Lung (tissue), 12 donors: ENCODE data around the gene AXIN1. TPM values are rescaled to one million over a fixed set of nuclear protein-coding genes. Genes with fewer than 3 reads are reported as not detected.
"Not testable (repeated sequence)": the region's sequence is repeated elsewhere in the genome, so short reads cannot be mapped to it uniquely, and the experiment has no call there.

ENCODE experiments used
- ATAC-seq: fragments of 200-7000 bp; cut with Tn5 transposase; one replicate; pipeline ENCODE4 v1.9.1; 2020; ENCODE audit warnings: moderate number of reproducible peaks; ENCODE audit not compliant: insufficient read depth, low FRiP score
- DNase-seq, 3 donors: peaks; one replicate each; pipeline ENCODE4 v3.0.0-alpha.2; 2013 to 2017
- H3K27ac ChIP-seq, 2 donors: one replicate each; pipeline ENCODE4 v1.5.1; 2013; ENCODE audit warnings: mild to moderate bottlenecking in 2 of 2, moderate library complexity in 2 of 2, control low read depth in 1 of 2, inconsistent platforms in 1 of 2, low read depth in 1 of 2, low read length in 1 of 2
- H3K27me3 ChIP-seq, 3 donors: one replicate each; pipeline ENCODE4 v1.5.1; 2013; ENCODE audit warnings: low read length in 2 of 3; ENCODE audit not compliant: control insufficient read depth in 3 of 3, insufficient read depth in 3 of 3
- H3K36me3 ChIP-seq, 4 donors: one replicate each; pipeline ENCODE4 v1.5.1; 2013; ENCODE audit warnings: low read length in 4 of 4, mild to moderate bottlenecking in 1 of 4, moderate library complexity in 1 of 4; ENCODE audit not compliant: control insufficient read depth in 4 of 4, insufficient read depth in 4 of 4
- H3K4me1 ChIP-seq, 5 donors: one replicate each; pipeline ENCODE4 v1.5.1; 2013; ENCODE audit warnings: low read length in 5 of 5, mild to moderate bottlenecking in 2 of 5, moderate library complexity in 1 of 5; ENCODE audit not compliant: control insufficient read depth in 5 of 5, insufficient read depth in 5 of 5
- H3K4me3 ChIP-seq: one replicate; pipeline ENCODE4 v1.5.1; 2013; ENCODE audit warnings: mild to moderate bottlenecking, control low read depth, moderate library complexity
- H3K9ac ChIP-seq, 2 donors: one replicate each; pipeline ENCODE4 v1.5.1; 2013; ENCODE audit warnings: low read length in 2 of 2, control low read depth in 1 of 2; ENCODE audit not compliant: insufficient read depth in 1 of 2
- H3K9me3 ChIP-seq, 4 donors: one replicate each; pipeline ENCODE4 v1.5.1; 2013; ENCODE audit warnings: low read length in 3 of 4, mild to moderate bottlenecking in 1 of 4, moderate library complexity in 1 of 4; ENCODE audit not compliant: control insufficient read depth in 4 of 4, insufficient read depth in 3 of 4
- CTCF ChIP-seq: IDR thresholded peaks from 2 replicates; pipeline ENCODE4 v1.5.1; 2012; ENCODE audit warnings: mild to moderate bottlenecking; ENCODE audit errors: control extremely low read depth, extremely low read depth
- WGBS, 2 donors: extraction: QIAGEN DNeasy Blood & Tissue Kit; methylation state at CpG; one replicate each; pipeline ENCODE4 v1.1.7; 2013; 5-methylcytosine and 5-hydroxymethylcytosine counted together
- polyA plus RNA-seq, 2 donors: library from polyadenylated mRNA; stranded (reverse); fragments of 200-250 nt; gene quantifications; one replicate each; pipeline ENCODE4 v1.2.1, GENCODE V29; 2013
- total RNA-seq, 2 donors: library from RNA; depleted of rRNA in 1 of 2; stranded (reverse); fragments of >200 nt in 1 of 2; gene quantifications; one replicate each; pipeline ENCODE4 v1.2.1, GENCODE V29; 2014 to 2021
- donor health status: control.
- donor health status: control.
- donor health status: Bipolar disorder and iron deficiency.
- donor health status: healthy.
- donor health status: DM: yes; HTN: yes; CAD: no.

AXIN1 gene
- total and polyA plus RNA-seq, 4 donors = 16.9 to 25.9 (median 19.4) TPM

- H3K9me3 ChIP-seq = no peaks in the 10 kb centered on the region
- no peak for ATAC-seq
- no peaks in the 10 kb centered on the region for H3K27me3 ChIP-seq
- TF ChIP-seq CTCF = no peak
- no peak overlapping the region for H3K27ac ChIP-seq
- no peaks in the 10 kb centered on the region for H3K4me1 ChIP-seq
- DNase-seq = no peak
- peaks cover 5 to 48% (median 15%) of the 10 kb centered on the region in 4 donors for H3K36me3 ChIP-seq
- WGBS, 2 donors = 89 to 92% methylated on average over 13 of the region's 13 CpGs
- no peak overlapping the region for H3K9ac ChIP-seq
- H3K4me3 ChIP-seq = no peak overlapping the region
Observed at GRCh38 chr16:259814-260253, 92.7 kb downstream of the AXIN1 start.

GRCh38 chr16:259226-259625 is 93.3 kb downstream of the AXIN1 start:
- Histone ChIP-seq H3K27me3 (no peaks in the 10 kb centered on the region), H3K4me3 (no peak overlapping the region), H3K27ac (no peak overlapping the region), H3K4me1 (no peaks in the 10 kb centered on the region), H3K9ac (no peak overlapping the region), H3K36me3 (peaks cover 5 to 42% (median 14%) of the 10 kb centered on the region in 4 donors), H3K9me3 (no peaks in the 10 kb centered on the region)
- ATAC-seq = no peak
- DNase-seq = no peak
- TF ChIP-seq CTCF = no peak
- 62 to 75% methylated on average over 10 of the region's 10 CpGs for WGBS, 2 donors

- H3K27ac ChIP-seq, H3K9me3 ChIP-seq, ATAC-seq, H3K4me3 ChIP-seq, DNase-seq, H3K9ac ChIP-seq, H3K27me3 ChIP-seq, H3K4me1 ChIP-seq: not testable (repeated sequence)
- peaks cover 0 to 37% (median 11%) of the 10 kb centered on the region in 4 donors for H3K36me3 ChIP-seq
- 87 to 93% methylated on average over 9 to 10 of the region's 13 CpGs for WGBS, 2 donors
Observed at GRCh38 chr16:258091-258490, 94.4 kb downstream of the AXIN1 start.

GRCh38 chr16:255183-255582 is 97.3 kb downstream of the AXIN1 start:
- H3K4me1 ChIP-seq = peaks cover 0 to 5% (median 0%) of the 10 kb centered on the region in 5 donors
- ATAC-seq (no peak), DNase-seq (no peak)
- H3K27me3 ChIP-seq = no peaks in the 10 kb centered on the region
- no peak for TF ChIP-seq CTCF
- H3K4me3 ChIP-seq = no peak overlapping the region
- H3K9me3 ChIP-seq = no peaks in the 10 kb centered on the region
- H3K9ac ChIP-seq = no peak overlapping the region
- 95 to 98% methylated on average over 6 of the region's 6 CpGs for WGBS, 2 donors
- peaks cover 0 to 17% (median 11%) of the 10 kb centered on the region in 4 donors for H3K36me3 ChIP-seq
- no peak overlapping the region for H3K27ac ChIP-seq
